ENCODE data around the gene DHRS12.

DHRS12 gene, protein sequence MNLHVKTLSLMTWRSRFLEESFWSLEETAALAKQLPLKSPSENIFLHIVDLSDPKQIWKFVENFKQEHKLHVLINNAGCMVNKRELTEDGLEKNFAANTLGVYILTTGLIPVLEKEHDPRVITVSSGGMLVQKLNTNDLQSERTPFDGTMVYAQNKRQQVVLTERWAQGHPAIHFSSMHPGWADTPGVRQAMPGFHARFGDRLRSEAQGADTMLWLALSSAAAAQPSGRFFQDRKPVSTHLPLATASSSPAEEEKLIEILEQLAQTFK

DNA sequence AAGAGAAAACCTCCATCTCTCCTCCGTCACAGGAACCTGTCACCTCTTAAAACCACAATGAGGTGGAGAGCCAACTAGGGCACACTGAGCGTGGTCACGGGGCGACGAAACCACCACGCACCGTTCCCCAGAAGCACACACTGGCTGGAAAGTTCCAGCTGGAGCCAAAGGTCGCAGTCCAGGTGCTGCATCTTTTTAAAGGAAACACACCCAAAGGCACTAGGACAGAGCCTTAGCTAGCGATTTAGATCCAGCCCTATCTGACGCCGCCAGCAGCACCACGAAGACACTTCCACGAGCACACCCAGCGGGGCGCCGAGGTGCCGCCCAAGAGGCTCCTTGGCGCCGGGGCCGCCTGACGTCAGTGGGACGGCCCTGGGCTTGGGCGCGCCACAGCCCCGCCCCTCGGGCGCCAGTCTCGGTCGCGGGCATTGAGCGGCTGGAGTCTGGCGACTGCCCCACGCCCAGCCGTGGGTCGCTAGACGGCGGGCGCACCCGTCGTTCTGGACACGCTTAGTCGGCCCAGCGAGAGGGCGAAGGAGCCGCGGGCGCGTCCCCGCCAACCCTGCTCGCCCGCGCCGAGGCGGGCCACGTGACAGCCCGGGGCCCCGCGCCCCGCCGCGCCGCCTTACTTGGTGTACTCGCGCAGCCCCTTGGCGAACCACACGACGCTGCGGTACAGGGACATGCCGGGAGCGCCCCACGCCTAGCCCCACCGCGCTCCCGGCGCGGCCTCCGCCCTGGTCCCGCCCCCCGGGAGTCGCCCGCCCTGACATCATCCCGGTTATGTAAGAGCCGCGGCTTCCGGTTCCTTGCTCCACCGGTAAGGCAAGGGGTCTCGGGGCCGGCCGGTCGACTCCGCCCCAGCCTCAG is at the start of gene DHRS12:
Gene DHRS12, minus strand, starts transcription at position 742 of the 873 bp plus-strand sequence. CDS start 4,504 bp downstream, outside the sequence.
- peak; percentile 92 for DNase-seq (ENCODE audit: low spot score)

DNA sequence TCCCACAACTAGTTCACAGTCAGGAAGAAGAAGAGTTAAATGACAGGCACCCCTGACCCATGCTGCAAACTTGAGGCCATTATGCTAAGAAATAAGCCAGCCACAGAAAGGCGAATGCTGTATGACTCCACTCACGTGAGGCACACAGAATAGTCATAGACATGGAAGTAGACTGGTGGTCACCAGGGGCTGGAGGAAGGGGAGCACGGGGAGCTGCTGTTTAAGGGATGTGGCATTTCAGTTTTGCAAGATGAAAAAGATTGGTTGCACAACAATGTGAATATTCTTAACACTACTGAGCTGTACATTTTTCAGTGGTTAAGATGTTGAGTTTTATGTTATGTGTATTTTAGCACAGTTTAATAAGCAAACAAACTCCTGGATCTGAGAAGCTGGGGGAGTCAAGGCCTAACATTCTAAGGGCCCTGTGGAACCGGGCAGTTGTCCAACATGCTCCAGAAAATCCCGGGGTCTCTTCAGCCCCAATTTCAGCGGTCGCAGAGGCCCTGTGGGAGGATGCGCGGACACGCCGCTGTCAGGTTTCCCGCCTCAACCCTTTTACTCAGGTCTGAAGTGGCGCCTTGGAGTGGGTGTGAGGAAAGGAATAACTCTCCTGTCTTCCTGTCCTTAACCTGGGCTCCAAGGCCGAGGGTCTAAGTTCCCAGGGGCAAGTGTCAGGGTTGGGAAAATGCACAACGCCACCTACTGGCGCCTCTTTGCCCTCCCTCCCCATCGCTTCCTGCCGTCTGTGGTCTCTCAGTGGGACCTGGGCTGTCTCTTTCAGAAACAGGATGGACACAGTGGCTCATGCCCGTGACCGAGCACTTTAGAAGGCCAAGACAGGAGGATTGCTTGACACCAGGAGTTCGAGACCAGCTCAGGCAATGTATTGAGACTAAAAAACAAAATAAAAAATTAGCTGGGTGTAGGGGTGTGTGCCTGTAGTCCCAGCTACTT is 45.5 kb upstream of the DHRS12 start:
- no peak for DNase-seq (ENCODE audit: low spot score)

DNA sequence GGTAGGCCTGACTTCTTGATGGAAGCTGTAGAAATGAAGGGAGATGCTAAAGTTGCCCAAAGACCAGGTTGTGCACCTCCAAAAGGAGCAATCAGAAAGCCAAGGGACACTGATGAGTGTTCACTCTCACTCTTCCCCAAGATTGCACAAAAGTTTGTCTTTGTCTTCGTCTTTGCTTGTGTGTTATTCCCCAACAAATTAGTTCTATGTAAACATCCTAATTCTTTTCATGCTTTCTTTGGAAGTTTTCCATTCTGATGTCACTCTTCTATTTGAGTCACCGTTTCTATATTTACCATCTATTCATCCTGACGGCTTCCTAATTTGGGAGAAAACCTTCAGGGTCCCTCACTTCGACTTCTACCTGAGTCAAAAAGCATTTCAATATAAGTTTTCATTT is 44.7 kb upstream of the DHRS12 start:
- DNase-seq (ENCODE audit: low spot score) = no peak

DNA sequence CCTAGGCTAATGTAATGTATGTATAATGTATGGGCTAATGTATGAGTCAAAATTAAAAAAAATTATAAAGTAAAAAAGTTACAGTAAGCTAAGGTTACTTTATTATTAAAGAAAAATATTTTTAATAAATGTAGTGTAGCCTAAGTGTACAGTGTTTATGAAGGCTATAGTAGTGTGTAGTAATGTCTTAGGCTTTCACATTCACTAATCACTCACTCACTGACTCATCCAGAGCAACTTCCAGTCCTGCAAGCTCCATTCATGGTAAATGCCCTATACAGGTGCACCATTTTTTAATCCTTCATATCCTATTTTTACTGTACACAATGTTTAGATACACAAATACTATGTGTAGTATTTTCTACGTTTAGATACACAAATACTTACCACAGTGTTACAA is 42.8 kb upstream of the DHRS12 start:
- DNase-seq (ENCODE audit: low spot score) = no peak

DNA sequence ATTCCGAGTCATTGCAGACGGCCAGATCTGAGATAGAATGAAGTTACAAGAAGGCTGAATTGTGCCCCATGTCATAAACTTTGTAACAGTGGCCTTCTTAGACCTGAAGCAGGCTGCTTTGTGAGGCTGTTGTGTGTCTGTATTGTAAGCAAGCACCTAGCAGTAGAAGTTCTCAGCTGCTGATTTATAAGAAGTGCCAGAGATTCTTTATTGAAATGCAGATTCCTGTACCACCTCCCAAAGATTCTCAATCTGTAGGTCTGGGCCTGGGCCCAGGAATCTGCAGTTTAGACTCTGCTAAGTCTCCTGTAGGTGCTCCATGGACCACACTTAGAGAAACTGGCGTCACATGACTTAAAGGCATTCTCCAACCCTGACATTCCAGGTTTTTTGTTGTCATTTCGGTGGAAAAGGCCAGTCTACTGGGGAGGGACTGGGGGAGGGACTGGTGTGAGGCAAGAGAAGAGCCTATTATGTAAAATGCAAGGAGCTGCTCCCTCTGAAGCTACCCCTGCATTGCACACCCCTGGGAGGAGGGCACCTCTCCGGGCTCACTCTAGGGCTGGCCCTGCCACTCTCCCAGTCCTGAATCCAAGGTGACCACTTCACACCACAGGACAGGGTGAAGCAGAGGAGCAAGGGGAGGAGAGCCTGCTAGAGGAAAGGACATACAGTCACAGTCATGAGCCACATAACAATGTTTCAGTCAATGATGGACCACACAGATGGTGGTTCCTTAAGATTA is 41.8 kb upstream of the DHRS12 start:
- no peak for DNase-seq (ENCODE audit: low spot score)

DNA sequence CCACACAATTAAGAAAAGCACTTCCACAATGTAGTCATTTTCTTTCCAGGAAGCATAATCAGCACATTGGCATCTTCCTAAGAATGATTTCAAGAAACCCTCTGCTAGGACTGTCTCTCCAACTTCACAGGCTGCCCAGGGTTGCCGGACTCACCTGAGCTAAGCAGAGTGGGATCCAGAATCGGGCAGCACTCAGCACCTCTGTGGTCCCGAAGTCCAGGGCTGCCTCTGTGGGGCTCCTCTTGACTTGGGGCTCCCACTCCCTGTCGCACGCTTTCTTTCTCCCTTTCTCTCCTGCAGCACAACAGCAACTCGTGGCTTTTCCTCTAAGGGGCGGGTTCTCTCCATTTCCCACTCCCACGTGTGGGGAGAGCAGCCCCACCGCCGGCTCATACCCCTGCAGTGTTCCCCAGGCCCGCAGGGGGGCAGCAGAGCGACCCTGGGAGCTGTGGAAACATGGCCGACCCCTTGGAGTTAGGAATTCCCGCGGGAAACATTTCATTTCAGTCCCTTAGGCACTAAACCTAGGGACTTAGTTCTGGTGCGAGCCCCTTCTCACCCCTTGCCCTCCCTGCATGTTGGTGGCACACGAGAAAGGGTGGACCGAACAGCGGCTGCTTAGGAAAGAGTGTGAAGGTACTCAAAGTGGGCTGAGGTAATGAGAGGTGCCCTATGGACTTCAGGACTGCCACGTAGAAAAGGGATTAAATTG is 41.1 kb upstream of the DHRS12 start, which contains the start of gene TMEM272:
Gene TMEM272, minus strand, starts transcription at position 316 of the 712 bp plus-strand sequence. CDS start 6,647 bp downstream, outside the sequence.
- peak; percentile 77 for DNase-seq (ENCODE audit: low spot score)

DNA sequence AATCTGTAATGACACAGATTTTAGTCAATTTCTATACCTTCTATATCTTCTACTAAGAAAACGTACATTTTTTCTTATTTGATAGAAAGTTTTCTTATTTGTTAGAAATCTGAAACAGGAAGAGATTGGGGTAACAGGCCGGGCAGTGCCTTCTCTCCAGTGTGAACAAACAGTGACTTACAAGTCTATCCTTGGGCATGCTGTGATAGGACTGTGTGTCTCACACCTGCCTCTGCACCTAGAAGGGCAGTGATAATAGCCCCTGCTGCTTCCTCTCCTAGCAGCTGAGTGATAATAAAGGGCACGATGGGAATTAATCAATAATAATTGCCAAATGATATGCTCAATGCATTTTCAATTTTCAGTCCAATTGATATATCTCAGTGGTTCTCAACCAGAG is 39.6 kb upstream of the DHRS12 start:
- no peak for DNase-seq (ENCODE audit: low spot score)

DNA sequence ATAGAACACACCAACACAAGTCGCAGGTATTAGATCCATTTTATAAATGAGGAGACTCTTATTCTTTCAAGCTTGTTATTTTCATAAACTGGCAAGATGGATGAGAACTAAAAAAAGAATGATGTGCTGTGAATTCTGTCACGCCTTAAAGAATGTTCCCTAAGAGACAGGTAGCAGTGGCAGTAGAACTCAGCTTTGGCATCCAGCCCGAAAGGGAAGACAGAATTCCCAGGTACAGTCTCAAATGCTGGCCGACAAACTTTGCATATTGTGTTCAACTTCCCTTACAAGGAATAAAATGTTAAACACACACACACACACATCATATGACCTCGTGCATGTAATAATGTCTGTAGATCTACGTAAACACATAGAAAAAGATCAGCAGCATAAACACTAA is 37.8 kb upstream of the DHRS12 start:
- peak; percentile 56 for DNase-seq (ENCODE audit: low spot score)

DNA sequence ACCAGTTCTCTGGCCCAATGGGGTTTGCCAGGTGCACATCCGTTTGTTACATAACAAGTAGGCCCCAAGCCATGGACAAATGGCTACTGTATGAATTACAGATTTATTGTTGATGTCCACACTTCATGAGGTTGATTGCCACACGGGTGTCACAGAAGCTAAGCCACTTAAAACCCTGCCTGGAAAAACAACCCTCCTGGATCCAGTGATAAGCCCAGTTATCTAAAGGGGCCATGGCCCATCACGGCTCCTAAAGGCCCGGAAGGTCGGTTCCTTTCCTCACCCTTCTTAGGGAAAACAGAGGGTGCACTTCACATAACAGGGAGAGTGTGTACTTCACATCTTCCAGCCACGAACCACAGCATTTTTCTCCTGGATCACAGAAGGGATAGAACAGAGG is 37.0 kb upstream of the DHRS12 start:
- DNase-seq (ENCODE audit: low spot score) = no peak

DNA sequence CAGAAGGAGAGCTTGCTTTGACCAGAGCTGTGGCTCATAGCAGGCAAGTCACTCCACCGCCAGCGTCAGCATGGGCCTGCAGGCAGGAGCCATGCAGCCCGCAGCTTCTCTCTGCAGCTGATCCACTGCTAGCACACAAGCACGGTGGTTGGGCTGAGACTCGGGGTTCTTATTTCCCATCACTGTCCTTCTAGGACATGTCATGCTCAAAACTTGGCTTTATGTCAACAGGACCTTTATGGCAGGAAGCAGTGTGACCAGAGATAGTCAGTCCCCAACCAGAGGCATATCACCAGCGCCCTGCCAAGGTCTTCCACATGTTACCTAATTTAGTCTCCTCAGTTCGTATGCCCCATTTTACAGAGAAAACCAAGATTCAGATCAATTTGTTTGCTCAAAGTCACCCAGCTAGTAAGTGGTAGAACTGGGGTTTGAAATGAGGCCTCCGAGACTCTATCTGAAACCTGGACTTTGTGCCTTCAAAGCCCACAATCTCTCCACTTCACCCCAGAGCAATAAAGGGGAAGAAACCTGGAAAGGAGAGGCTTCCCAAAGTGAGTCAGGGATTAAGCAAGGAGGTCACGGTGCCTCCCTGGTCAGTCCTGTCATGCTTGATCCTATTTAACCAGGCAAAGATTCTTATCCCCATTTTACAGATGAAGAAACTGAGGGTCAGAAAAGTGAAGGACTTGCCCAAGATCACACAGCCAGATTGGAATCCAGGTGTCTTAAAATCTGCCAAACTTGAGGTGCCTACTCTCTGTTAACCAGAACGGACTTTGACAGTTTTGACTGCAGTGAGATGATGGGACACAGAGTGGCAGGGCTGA is 36.0 kb upstream of the DHRS12 start:
- DNase-seq (ENCODE audit: low spot score) = no peak

DNA sequence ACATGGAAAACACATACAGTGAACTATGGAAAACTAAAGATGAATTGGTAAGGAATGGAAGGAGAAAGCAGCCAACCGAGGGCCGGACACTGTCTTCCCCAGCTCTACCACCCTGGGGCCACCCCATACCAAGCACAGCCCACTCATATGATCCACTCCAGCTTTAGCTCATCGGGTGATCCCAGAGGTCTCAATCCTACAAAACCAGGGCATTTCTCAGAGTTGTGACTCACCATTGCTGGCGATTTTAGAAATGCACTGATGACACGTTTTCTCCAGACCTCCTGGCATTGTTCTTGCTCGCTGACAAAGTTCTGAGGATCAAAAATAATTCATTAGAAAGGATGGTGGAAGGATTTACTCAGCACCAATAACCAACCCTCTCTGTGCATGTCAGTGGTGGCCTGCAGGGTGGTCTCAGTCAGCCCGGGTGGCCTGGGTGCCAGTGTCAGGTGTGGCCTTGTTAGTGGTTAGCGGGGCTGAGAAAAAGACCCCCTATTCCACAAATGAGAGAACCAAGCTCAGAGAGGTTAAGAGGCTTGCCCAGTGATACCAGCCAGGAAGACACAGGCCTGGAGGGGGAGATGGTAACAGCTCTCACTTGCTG is 34.4 kb upstream of the DHRS12 start:
- no peak for DNase-seq (ENCODE audit: low spot score)

DNA sequence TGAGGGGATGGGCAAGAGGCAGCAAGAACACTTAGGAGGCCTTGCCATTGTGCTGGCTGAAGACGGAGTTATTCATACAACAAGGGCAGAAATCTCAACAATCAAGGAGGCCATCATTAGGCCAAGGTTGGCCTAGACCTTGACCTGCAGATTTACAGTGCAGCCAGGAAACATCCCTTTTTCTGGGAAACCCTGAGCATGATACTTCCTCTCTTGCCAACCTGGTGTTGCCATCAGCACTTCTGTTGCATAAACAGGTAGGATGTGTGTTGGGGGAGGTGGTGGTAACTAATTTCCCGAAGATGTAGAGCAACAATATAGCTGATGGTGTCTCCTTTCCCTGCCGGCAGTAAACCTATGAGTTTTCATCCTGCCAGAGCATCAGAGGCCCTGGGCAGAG is 33.1 kb upstream of the DHRS12 start:
- no peak for DNase-seq (ENCODE audit: low spot score)

DNA sequence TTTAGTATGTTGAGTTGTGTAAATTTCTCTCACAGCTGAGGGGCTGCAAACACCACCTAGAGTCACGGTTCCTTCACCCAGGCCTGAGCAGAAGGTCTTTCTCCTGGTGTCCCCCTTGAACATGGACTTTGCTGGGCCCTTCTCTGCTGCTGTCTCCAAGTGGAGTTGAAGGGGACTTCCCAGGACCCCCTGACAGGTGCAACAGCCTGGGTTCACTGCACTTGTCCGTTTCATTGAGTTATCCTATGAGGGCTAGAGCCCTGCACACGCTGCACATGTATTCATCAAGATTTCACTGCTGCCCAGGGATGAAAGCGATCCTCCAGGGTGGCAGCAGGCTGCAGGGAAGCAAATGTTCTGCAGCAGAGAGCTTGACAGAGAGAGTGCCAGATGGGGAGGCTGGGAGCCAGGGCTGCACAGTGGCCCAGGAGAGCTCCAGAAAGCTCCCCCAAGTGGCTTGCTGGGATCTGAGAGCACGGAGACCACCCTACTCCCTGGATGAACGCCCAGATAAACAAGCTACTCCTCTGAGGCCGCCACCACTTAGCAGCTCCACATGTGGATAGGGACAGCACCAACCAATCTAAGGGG is 30.7 kb upstream of the DHRS12 start:
- DNase-seq (ENCODE audit: low spot score) = no peak

DNA sequence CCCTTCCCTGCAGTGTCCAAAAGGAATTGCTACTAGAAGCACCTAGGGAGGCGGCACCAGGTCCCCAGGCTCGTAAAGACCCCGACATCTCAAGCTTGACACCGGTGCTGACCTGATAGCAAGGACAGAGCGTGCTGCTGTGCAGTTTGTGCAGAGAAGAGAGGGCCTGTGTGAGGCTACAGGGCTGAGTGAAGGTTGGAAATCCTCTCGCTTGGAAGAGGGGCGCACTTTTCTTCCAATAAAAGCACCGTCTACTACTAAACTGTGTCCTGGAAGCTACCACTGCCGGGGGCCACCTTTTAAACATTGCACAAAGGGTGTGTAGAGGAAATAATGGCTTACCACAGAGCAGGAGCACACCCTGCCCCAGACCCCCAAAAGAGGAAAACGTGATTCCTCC is 30.0 kb upstream of the DHRS12 start:
- no peak for DNase-seq (ENCODE audit: low spot score)

DNA sequence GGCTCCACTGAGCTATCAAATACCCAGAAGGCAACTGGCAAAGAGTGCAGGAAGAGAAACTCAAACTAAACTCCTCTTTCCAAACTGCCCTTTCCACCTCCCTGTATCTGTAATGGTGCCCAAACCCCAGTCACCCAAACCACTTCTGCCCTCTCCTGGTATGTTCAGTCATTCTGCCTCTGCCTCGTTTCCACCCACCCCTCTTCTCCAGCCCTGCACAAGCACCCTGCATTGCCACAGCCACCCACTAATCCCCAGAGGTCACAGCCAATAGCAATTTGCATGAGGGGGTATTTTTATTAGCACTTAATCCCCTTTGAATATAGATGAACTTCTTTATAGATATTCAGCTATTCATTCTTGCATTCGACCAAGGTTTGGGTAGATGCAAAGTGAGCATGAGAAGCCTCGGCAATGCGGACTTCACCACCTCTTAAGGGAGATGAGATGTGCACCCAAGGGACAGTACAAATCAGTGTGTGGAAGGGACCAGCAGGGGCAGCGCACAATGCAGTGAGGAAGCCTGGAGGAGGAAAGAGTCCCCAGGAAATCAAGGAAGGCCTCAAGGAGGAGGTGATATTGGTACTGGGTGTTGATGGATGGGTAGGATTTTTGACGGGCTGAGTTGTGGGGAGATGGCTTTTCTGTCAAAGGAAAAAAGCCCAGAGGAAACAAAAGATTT is 28.6 kb upstream of the DHRS12 start:
- no peak for DNase-seq (ENCODE audit: low spot score)

DNA sequence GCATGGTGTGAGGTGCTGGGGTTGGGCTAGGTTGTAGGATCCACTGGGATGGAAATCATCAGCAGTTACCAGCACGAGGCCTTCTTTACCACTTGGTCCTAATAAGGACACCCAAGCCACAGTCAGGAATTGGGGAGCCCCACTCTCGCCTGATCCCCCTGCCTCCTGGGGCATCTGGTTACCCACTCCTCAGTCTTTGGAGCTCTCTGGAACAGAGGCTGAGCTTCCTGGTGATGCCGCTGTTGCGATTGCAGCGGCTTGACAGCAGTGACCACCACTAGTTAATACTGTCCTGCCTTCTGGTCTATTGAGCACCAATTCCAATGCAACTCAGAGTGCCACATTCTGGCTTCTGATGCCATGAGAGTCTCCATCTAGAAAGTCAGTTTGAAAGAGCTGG is 27.6 kb upstream of the DHRS12 start:
- no peak for DNase-seq (ENCODE audit: low spot score)

DNA sequence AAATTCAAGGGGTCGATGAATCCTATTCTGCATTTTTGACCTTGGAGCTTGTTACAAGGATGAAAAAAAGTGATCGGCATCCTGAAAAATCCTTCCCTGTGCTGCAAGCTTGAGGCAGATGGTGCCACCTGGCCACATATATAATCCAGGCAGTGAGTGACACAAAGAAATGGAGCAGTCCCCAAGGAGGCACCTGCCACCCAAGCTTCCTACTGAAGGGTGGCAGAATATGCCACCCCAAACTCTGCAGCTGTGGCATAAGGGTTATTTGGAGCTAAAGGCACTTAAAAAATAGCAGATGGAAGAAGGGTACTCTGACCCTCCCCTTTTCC is 25.6 kb upstream of the DHRS12 start:
- DNase-seq (ENCODE audit: low spot score) = no peak

DNA sequence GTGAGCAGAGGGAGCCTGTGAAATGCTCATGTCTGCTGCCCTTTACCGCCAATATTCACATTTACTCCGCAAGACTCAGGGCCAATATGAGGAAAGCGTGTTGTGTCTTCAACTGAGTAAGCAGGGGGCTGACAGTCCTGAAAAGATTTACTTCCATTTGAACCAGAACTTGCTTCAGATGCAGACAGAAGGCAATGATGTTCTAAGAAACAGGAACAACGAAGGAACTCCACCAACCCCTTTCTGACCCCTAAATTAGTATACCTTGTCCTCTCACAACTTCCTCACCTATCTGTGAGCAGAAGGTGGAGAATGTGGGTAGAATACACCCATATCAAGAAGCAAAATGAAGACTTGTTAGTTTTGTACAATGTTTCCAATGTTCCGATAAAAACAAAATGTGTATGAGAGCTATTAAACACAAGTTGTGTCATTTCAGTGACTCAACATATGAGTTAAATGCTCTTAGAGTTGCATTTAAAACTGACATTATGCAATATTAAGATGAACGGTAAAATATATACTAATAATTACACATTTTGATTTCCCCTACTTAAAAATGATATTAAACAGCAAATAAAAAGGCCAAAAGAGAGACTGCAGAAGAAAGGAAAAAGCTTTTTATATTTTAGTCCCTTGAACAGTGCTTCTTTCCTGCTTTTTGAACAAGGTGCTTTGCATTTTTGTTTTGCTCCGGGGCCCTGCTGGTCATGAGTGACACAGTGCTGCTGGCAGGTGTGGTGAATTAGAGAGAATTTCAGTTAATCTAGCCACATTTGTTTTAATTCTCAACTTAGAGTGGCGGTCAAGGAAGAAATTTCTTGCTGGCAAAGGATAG is 25.0 kb upstream of the DHRS12 start:
- no peak for DNase-seq (ENCODE audit: low spot score)

Data from putamen (tissue), 1 donor.